Kidney (tissue), 14 donors: Measurements from ENCODE around the gene MYH6. TPM values are rescaled to one million over a fixed set of nuclear protein-coding genes. Genes with fewer than 3 reads are reported as not detected.

ENCODE experiments used
- DNase-seq, 5 donors: peaks; one replicate each; pipeline ENCODE4 v3.0.0-alpha.2; 2013 to 2020
- FAIRE-seq: peaks from 2 replicates; lab custom pipeline; 2012; peaks lifted over from hg19 to GRCh38; lab: Jason Lieb, UNC
- H3K27ac ChIP-seq, 2 donors: one replicate each; pipeline ENCODE4 v1.7.0; 2013; ENCODE audit warnings: low read depth in 2 of 2, low read length in 2 of 2, inconsistent platforms in 1 of 2
- H3K27me3 ChIP-seq: one replicate; pipeline ENCODE4 v1.7.1; 2013; ENCODE audit warnings: low read length, inconsistent platforms; ENCODE audit not compliant: control insufficient read depth, insufficient read depth
- H3K36me3 ChIP-seq, 3 donors: one replicate each; pipeline versions ENCODE4 v1.7.0 to v1.7.1; 2013; ENCODE audit warnings: low read length in 3 of 3, control low read depth in 1 of 3, inconsistent platforms in 1 of 3; ENCODE audit not compliant: insufficient read depth in 3 of 3, control insufficient read depth in 2 of 3
- H3K4me1 ChIP-seq, 3 donors: one replicate each; pipeline versions ENCODE4 v1.7.0 to v1.7.1; 2013; ENCODE audit warnings: low read length in 3 of 3, inconsistent platforms in 1 of 3, low read depth in 1 of 3; ENCODE audit not compliant: control insufficient read depth in 2 of 3, insufficient read depth in 2 of 3
- H3K4me3 ChIP-seq, 3 donors: one replicate each; pipeline versions ENCODE4 v1.7.0 to v1.8.1; 2013; ENCODE audit warnings: low read length in 3 of 3, control low read depth in 1 of 3, inconsistent platforms in 1 of 3
- H3K9ac ChIP-seq, 3 donors: one replicate each; pipeline versions ENCODE4 v1.7.0 to v1.7.1; 2013; ENCODE audit warnings: low read length in 3 of 3, control low read depth in 1 of 3, inconsistent platforms in 1 of 3
- H3K9me3 ChIP-seq, 3 donors: one replicate each; pipeline versions ENCODE4 v1.7.0 to v1.7.1; 2013; ENCODE audit warnings: low read length in 3 of 3, control low read depth in 1 of 3, inconsistent platforms in 1 of 3; ENCODE audit not compliant: control insufficient read depth in 2 of 3, insufficient read depth in 1 of 3
- intact Hi-C: fragments of 100-400 bp; cut with DNase I; formaldehyde crosslinking; loops from one replicate; pipeline ENCODE4 v1.11.1; 2022
- polyA plus RNA-seq: library from polyadenylated mRNA; stranded (reverse); fragments of 350-450 nt; fragmentation: Illumina TruSeq; extraction: RNeasy Lipid Tissue Mini Kit (QIAGEN cat#74804); gene quantifications from one replicate; pipeline ENCODE4 v1.2.3, GENCODE V29; 2014; ENCODE audit warnings: low read depth, low replicate concordance; ENCODE audit not compliant: insufficient read depth
- total RNA-seq: library from RNA; stranded (reverse); fragmentation: NEBNext Ultra II Directional; extraction: Animal tissue kit (Norgen Biotek cat#: 25700); gene quantifications from one replicate; pipeline ENCODE4 v1.2.1, GENCODE V29; 2021
- TF ChIP-seq, protein P1 (sequence below): IDR thresholded peaks from 3 replicates; pipeline ENCODE4 v1.5.1; 2012; ENCODE audit warnings: mild to moderate bottlenecking, moderate library complexity, borderline replicate concordance; ENCODE audit not compliant: insufficient read depth; ENCODE audit errors: extremely low read depth
- donor health status: control.
- donor health status: control.
- donor health status: control.
- donor health status: control.
- donor health status: control.
- donor health status: DM: yes; HTN: yes; CAD: no.
- donor health status: Normal renal cell carcinoma (clear cell type).

MYH6 gene
- total and polyA plus RNA-seq, 2 donors from 2014 or later = 0.03 to 0.13 TPM

DNA sequence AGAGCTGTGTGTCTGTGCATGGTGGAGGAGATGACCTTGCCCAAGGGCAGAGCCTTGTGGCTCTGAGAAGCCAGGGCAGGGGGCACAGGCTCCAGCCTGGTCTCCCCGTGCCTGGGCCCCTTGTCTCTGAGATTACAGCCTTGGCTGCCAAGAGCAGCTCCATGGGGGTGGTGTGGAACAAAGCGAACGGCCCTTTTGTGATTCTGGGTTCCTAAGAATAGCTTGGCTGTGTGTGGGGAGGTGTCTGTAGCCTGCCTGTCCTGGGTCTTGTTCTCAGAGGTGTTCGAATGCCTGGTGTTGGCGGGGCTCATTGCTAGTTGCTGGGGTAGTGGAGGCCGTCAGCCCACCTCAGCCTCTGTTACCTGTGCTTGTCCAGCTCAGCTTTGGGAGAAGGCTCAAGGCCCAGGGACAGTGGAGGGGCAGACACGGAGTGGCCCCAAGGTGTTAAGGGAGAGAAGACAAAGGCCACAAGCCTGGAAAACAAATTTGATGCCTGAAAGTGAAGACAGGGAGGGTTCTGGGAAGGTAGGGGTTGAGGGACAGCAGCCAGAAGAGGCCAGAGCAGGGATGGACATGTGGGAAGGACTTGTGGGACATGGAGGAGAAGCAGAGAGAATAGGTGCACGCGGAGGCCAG, 34.8 kb upstream of the MYH6 start:
- TF ChIP-seq, protein P1, sequence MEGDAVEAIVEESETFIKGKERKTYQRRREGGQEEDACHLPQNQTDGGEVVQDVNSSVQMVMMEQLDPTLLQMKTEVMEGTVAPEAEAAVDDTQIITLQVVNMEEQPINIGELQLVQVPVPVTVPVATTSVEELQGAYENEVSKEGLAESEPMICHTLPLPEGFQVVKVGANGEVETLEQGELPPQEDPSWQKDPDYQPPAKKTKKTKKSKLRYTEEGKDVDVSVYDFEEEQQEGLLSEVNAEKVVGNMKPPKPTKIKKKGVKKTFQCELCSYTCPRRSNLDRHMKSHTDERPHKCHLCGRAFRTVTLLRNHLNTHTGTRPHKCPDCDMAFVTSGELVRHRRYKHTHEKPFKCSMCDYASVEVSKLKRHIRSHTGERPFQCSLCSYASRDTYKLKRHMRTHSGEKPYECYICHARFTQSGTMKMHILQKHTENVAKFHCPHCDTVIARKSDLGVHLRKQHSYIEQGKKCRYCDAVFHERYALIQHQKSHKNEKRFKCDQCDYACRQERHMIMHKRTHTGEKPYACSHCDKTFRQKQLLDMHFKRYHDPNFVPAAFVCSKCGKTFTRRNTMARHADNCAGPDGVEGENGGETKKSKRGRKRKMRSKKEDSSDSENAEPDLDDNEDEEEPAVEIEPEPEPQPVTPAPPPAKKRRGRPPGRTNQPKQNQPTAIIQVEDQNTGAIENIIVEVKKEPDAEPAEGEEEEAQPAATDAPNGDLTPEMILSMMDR = no peak
- Histone ChIP-seq H3K4me1 (peaks cover 0 to 11% (median 0%) of the 10 kb centered on the region in 3 donors), H3K27ac (no peak overlapping the region), H3K9ac (no peak overlapping the region), H3K27me3 (no peaks in the 10 kb centered on the region), H3K4me3 (no peak overlapping the region), H3K36me3 (no peaks in the 10 kb centered on the region), H3K9me3 (no peaks in the 10 kb centered on the region)
- intact Hi-C loops = no loop called here
- FAIRE-seq = no peak
- peak in 1 of 5 donors; percentile 28 for DNase-seq

DNA sequence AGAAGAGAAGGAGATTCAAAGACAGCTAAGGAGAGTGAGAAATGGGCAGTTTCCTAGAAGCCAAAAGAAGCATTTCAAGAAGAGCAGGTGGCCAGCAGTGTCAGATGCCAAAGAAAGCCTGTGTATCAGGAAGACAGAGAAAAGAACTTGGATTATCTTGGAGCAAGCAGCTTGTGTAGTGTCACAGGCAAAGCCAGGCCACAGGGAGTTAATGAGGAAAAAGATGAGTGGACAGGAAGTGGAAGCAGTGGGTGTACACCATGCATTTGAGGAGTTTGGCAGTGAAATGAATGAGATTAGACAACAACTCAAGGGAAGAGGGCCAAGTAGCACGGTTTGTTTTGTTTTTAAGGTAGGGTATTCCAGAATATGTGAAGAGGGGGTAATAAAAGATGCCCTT, 33.0 kb upstream of the MYH6 start:
- H3K27ac ChIP-seq = no peak overlapping the region
- H3K9me3 ChIP-seq = no peaks in the 10 kb centered on the region
- intact Hi-C loops = no loop called here
- H3K9ac ChIP-seq = no peak overlapping the region
- H3K27me3 ChIP-seq = no peaks in the 10 kb centered on the region
- DNase-seq = peak in 1 of 5 donors; percentile 5
- no peaks in the 10 kb centered on the region for H3K36me3 ChIP-seq
- H3K4me1 ChIP-seq = peaks cover 0 to 6% (median 4%) of the 10 kb centered on the region in 3 donors
- TF ChIP-seq, protein P1 = no peak
- no peak overlapping the region for H3K4me3 ChIP-seq
- FAIRE-seq = no peak

DNA sequence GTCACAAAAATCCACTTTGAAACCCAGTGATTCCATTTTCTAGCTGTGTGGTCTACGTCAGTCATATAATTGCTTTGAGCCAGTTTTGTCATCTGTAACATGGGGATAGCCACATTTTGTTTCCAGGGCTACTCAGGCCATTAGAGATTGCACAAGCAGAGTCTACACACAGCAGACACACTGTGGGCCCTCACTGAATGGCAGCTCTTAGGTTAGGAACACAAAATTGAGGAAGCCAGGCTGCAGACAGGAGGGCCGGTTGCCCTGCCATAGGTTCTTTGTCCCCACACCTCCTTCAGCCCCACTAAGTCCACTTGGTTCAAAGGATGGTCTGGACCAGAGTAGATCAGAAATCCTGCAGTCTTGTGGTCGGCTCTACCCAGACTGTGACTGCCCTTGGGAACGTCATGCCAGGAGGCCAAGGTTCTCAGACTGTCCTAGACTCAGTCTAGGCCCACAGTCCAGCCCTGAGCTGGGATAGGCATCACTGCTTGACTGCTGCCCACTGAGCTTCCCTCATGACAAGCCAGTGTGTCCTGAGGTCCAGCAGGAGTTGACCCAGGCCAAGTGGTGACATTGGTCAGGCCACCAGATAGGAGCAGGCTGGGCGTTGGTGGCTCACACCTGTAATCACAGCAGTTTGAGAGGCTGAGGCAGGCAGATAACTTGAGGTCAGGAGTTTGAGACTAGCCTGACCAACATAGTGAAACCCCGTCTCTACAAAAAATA, 31.2 kb upstream of the MYH6 start:
- DNase-seq = peak in 2 of 5 donors; percentile 2 to 24
- H3K27ac ChIP-seq = no peak overlapping the region
- H3K9ac ChIP-seq = no peak overlapping the region
- peaks cover 0 to 7% (median 4%) of the 10 kb centered on the region in 3 donors for H3K4me1 ChIP-seq
- no peaks in the 10 kb centered on the region for H3K9me3 ChIP-seq
- H3K27me3 ChIP-seq = no peaks in the 10 kb centered on the region
- FAIRE-seq = no peak
- TF ChIP-seq, protein P1 = no peak
- no peak overlapping the region for H3K4me3 ChIP-seq
- intact Hi-C loops = no loop called here
- H3K36me3 ChIP-seq = no peaks in the 10 kb centered on the region
